IMR-90 (cell line): ENCODE results near the gene DCUN1D2. TPM values are rescaled to one million over a fixed set of nuclear protein-coding genes. Genes with fewer than 3 reads are reported as not detected.

ENCODE experiments used
- ATAC-seq: fragments of 200-7000 bp; cut with Tn5 transposase; 2 replicates; pipeline ENCODE4 v1.9.1; 2020; ENCODE audit warnings: low read depth, mild to moderate bottlenecking, moderate library complexity
- BruUV-seq: library from RNA; stranded (reverse); fragments of 400-500 nt; replicated peaks from 2 replicates; lab custom pipeline; 2021; lab: Mats Ljungman, UMichigan
- CTCF ChIA-PET: fragments of 300-600 bp; formaldehyde crosslinking; extraction: SDS; loops from one replicate; lab custom pipeline; 2021; ENCODE audit warnings: antibody characterized with exemption; lab: Yijun Ruan, JAX
- POLR2A ChIA-PET: fragments of 300-600 bp; sonication (Branson Sonifier 250); formaldehyde crosslinking; loops from one replicate; lab custom pipeline; 2022; ENCODE audit warnings: antibody characterized with exemption; ENCODE audit not compliant: unreplicated experiment; lab: Charles Lee
- DNase-seq: peaks from one replicate; pipeline ENCODE4 v3.0.0; 2013
- H2AFZ ChIP-seq: replicated peaks from 2 replicates; pipeline ENCODE3; 2013; ENCODE audit warnings: low read length, mild to moderate bottlenecking; ENCODE audit not compliant: poor library complexity
- H2AK5ac ChIP-seq: 2 replicates; pipeline ENCODE4 v1.6.1; 2013; ENCODE audit warnings: low read depth, low read length, inconsistent platforms
- H2AK9ac ChIP-seq: replicated peaks from 2 replicates; pipeline ENCODE3; 2013; ENCODE audit warnings: mild to moderate bottlenecking, low read depth, low read length, moderate library complexity; ENCODE audit not compliant: poor library complexity
- H2BK120ac ChIP-seq: 2 replicates; pipeline ENCODE4 v1.6.1; 2013; ENCODE audit warnings: low read depth, low read length, inconsistent platforms
- H2BK15ac ChIP-seq: 3 replicates; pipeline ENCODE4 v1.6.1; 2013; ENCODE audit warnings: low read depth, low read length, inconsistent platforms
- H2BK20ac ChIP-seq: 2 replicates; pipeline ENCODE4 v1.6.1; 2013; ENCODE audit warnings: low read depth, mild to moderate bottlenecking, inconsistent platforms, low read length, moderate library complexity
- H2BK5ac ChIP-seq: 2 replicates; pipeline ENCODE4 v1.6.1; 2013; ENCODE audit warnings: mild to moderate bottlenecking, low read depth, low read length, inconsistent platforms; ENCODE audit not compliant: poor library complexity, severe bottlenecking
- H3K14ac ChIP-seq: replicated peaks from 2 replicates; pipeline ENCODE4 v1.6.1; 2013; ENCODE audit warnings: low read depth, low read length, inconsistent platforms
- H3K18ac ChIP-seq: 2 replicates; pipeline ENCODE4 v1.6.1; 2013; ENCODE audit warnings: low read depth, low read length, control low read depth
- H3K23ac ChIP-seq: 2 replicates; pipeline ENCODE4 v1.6.1; 2013; ENCODE audit warnings: low read depth, low read length, inconsistent platforms
- H3K27ac ChIP-seq: 2 replicates; pipeline ENCODE4 v1.5.1; 2013; ENCODE audit warnings: mild to moderate bottlenecking, control low read depth, low read length; ENCODE audit not compliant: insufficient read depth
- H3K27me3 ChIP-seq: 2 replicates; pipeline ENCODE4 v1.6.1; 2013; ENCODE audit warnings: low read length; ENCODE audit not compliant: control insufficient read depth, insufficient read depth
- H3K36me3 ChIP-seq: 2 replicates; pipeline ENCODE4 v1.6.1; 2013; ENCODE audit warnings: low read length, mixed read lengths; ENCODE audit not compliant: control insufficient read depth, insufficient read depth
- H3K4ac ChIP-seq: 2 replicates; pipeline ENCODE4 v1.6.1; 2013; ENCODE audit warnings: low read depth, low read length, inconsistent platforms
- H3K4me1 ChIP-seq: 2 replicates; pipeline ENCODE4 v1.6.1; 2013; ENCODE audit warnings: low read length, mixed read lengths; ENCODE audit not compliant: control insufficient read depth, insufficient read depth
- H3K4me2 ChIP-seq: 2 replicates; pipeline ENCODE4 v1.6.1; 2013; ENCODE audit warnings: low read depth, mild to moderate bottlenecking, control low read depth, low read length, moderate library complexity
- H3K4me3 ChIP-seq: 2 replicates; pipeline ENCODE4 v1.5.1; 2013; ENCODE audit warnings: low read depth, mild to moderate bottlenecking, control low read depth, low read length, moderate library complexity; ENCODE audit not compliant: insufficient read depth
- H3K56ac ChIP-seq: 2 replicates; pipeline ENCODE4 v1.6.1; 2013; ENCODE audit warnings: low read length, inconsistent platforms; ENCODE audit not compliant: insufficient read depth; ENCODE audit errors: extremely low read depth
- H3K79me1 ChIP-seq, 2 experiments: 2 replicates each; pipeline ENCODE4 v1.6.1; 2013; ENCODE audit warnings: low read length in 2 of 2, inconsistent platforms in 1 of 2, low read depth in 1 of 2
- H3K9ac ChIP-seq: 2 replicates; pipeline ENCODE4 v1.6.1; 2013; ENCODE audit warnings: low read depth, low read length, control low read depth
- H3K9me1 ChIP-seq: 2 replicates; pipeline ENCODE4 v1.6.1; 2013; ENCODE audit warnings: low read length, inconsistent platforms; ENCODE audit not compliant: insufficient read depth
- H3K9me3 ChIP-seq: 2 replicates; pipeline ENCODE4 v1.6.1; 2013; ENCODE audit warnings: low read length; ENCODE audit not compliant: control insufficient read depth, insufficient read depth
- H4K20me1 ChIP-seq: 2 replicates; pipeline ENCODE4 v1.6.1; 2013; ENCODE audit warnings: low read length, inconsistent platforms; ENCODE audit not compliant: insufficient read depth
- H4K5ac ChIP-seq: 2 replicates; pipeline ENCODE4 v1.6.1; 2013; ENCODE audit warnings: mild to moderate bottlenecking, low read depth, low read length, control low read depth
- H4K8ac ChIP-seq, 2 experiments: 2 replicates each; pipeline ENCODE4 v1.6.1; 2013; ENCODE audit warnings: low read depth in 2 of 2, low read length in 2 of 2, control low read depth in 1 of 2, inconsistent platforms in 1 of 2
- H4K91ac ChIP-seq: 2 replicates; pipeline ENCODE4 v1.6.1; 2013; ENCODE audit warnings: low read depth, low read length, inconsistent platforms; ENCODE audit not compliant: insufficient read depth
- BHLHE40 ChIP-seq: fragments of 150-350 bp; IDR thresholded peaks from 2 replicates; pipeline ENCODE4 v1.6.1; 2016; ENCODE audit warnings: mild to moderate bottlenecking, low read depth, low read length
- CHD1 ChIP-seq: IDR thresholded peaks from 2 replicates; pipeline ENCODE4 v1.6.1; 2012; ENCODE audit warnings: low read depth, low read length, improper control_type of control experiment
- MAFK ChIP-seq: IDR thresholded peaks from 2 replicates; pipeline ENCODE4 v1.6.1; 2012; ENCODE audit warnings: low read depth, low read length, improper control_type of control experiment
- MXI1 ChIP-seq: IDR thresholded peaks from 2 replicates; pipeline ENCODE4 v1.6.1; 2012; ENCODE audit warnings: low read depth, mild to moderate bottlenecking, low read length, moderate library complexity, borderline replicate concordance
- WGBS, 2 experiments: methylation state at CpG; one replicate each; pipeline versions ENCODE4 v1.1.5 to v1.1.7; 2013; ENCODE audit warnings: missing lambda C conversion rate in 2 of 2; ENCODE audit not compliant: insufficient read length in 1 of 2; ENCODE audit errors: extremely low coverage in 2 of 2; 5-methylcytosine and 5-hydroxymethylcytosine counted together
- dilution Hi-C: fragments of 300-500 bp; cut with HindIII; formaldehyde crosslinking; loops from one replicate; pipeline ENCODE4 v1.14.3; 2018; ENCODE audit warnings: low sequenced_read_pairs; ENCODE audit not compliant: unreplicated experiment
- in situ Hi-C: fragments of 300-500 bp; cut with MboI; formaldehyde crosslinking; loops from 3 replicates; pipeline ENCODE4 v1.14.3; 2019; ENCODE audit warnings: low sequenced_read_pairs, inconsistent platforms, mixed read lengths
- intact Hi-C: fragments of 100-400 bp; cut with micrococcal nuclease; formaldehyde crosslinking; loops from 2 replicates; pipeline ENCODE4 v1.10.0; 2022
- polyA plus RNA-seq, 3 experiments: library from polyadenylated mRNA; depleted of rRNA; stranded (reverse); fragments of >200 nt; gene quantifications; 2 replicates each; pipeline ENCODE4 v1.2.3, GENCODE V29; 2012; ENCODE audit warnings: low replicate concordance in 1 of 3
- total RNA-seq: library from RNA; depleted of rRNA; stranded (reverse); fragments of >200 nt; gene quantifications from 2 replicates; pipeline ENCODE4 v1.2.3, GENCODE V29; 2012

DCUN1D2 gene
- total and polyA plus RNA-seq, 2 of the 4 experiments (the other 2 are of a cell fraction), result 8.1 to 11.5 TPM

DNA sequence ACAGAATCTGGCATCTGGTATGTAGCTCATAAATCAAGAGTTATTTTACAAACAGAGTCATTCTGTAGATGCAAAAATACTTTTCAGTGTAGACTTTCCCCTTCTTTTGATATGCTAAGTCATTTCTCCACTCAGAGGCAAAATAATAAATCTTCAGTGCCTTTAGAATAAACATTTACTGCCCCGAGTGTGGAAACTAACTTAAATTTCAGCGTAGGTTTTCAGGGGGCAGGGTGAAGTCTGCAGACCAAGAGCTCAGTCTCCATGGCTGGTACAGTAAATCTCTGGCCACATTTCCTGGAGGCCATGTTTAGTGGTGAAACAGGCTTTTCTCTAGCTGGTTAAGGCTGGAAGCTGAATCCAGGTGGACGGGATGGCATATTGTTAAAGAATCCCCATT is 24.1 kb downstream of the DCUN1D2 start:
- peak; percentile 14 for DNase-seq

More for the DNA sequence above, 24.1 kb downstream of the DCUN1D2 start:
- no peak overlapping the region for H3K4ac ChIP-seq
- H3K27me3 ChIP-seq, result no peaks in the 10 kb centered on the region
- H3K9ac ChIP-seq, result no peak overlapping the region
- in situ Hi-C loops (no loop called here), dilution Hi-C loops (no loop called here), intact Hi-C loops (no loop called here)
- no peak overlapping the region for H2AK9ac ChIP-seq
- ChIA-PET POLR2A (interaction anchor here (0.6 kb wide), 1 partner anchor 38 kb away, joined by 15 read pairs; no protein-coding TSS in a partner anchor), CTCF (interaction anchor here (0.6 to 2.0 kb wide), 3 partner anchors 8 to 490 kb away, joined by 3 to 7 read pairs (median 3); no protein-coding TSS in a partner anchor)
- WGBS, 2 experiments, result no CpG with 5 or more reads among the region's 3 CpGs
- H3K4me2 ChIP-seq, result no peak overlapping the region
- no peak overlapping the region for H3K4me3 ChIP-seq
- H4K8ac ChIP-seq, result no peak overlapping the region
- H2BK20ac ChIP-seq, result no peak overlapping the region
- H2BK5ac ChIP-seq, result no peak overlapping the region
- no peak overlapping the region for H4K91ac ChIP-seq
- H3K36me3 ChIP-seq, result peaks cover 7% of the 10 kb centered on the region
- TF ChIP-seq MAFK (no peak), MXI1 (no peak), CHD1 (no peak), BHLHE40 (no peak)
- H3K56ac ChIP-seq, result no peak overlapping the region
- H3K9me1 ChIP-seq, result 0 out of 2 replicates have a peak, but pooled peaks cover 2% of the 10 kb centered on the region
- H3K23ac ChIP-seq, result no peak overlapping the region
- H2AK5ac ChIP-seq, result no peak overlapping the region
- no peak overlapping the region for H4K5ac ChIP-seq
- BruUV-seq, result no TSS peak
- H3K27ac ChIP-seq, result no peak overlapping the region
- H2AFZ ChIP-seq, result no peak overlapping the region
- no peaks in the 10 kb centered on the region for H3K9me3 ChIP-seq
- H2BK15ac ChIP-seq, result no peak overlapping the region
- no peak overlapping the region for H3K18ac ChIP-seq
- ATAC-seq, result peak; percentile 71
- H3K14ac ChIP-seq, result no peak overlapping the region
- H3K79me1 ChIP-seq, result peaks cover 19 to 39% of the 10 kb centered on the region in 2 experiments
- no peaks in the 10 kb centered on the region; the same call in 1 of the 2 replicates for H4K20me1 ChIP-seq
- H2BK120ac ChIP-seq, result no peak overlapping the region
- no peaks in the 10 kb centered on the region for H3K4me1 ChIP-seq
